Ectodermal cell (in vitro differentiated cells): ENCODE data around the gene TCP1.
A peak's percentile ranks its signal among the peaks of the same experiment; 100 is the strongest.

ENCODE experiments used
- H3K27ac ChIP-seq: 2 replicates; pipeline ENCODE4 v1.7.0; 2013; ENCODE audit warnings: mild to moderate bottlenecking, low read depth, low read length; ENCODE audit not compliant: insufficient read depth, poor library complexity, severe bottlenecking
- H3K27me3 ChIP-seq: 2 replicates; pipeline ENCODE4 v1.7.0; 2013; ENCODE audit warnings: mild to moderate bottlenecking, low read length; ENCODE audit not compliant: insufficient read depth, control insufficient read depth, poor library complexity, severe bottlenecking
- H3K36me3 ChIP-seq: one replicate; pipeline ENCODE4 v1.7.0; 2013; ENCODE audit warnings: low read length; ENCODE audit not compliant: control insufficient read depth, insufficient read depth
- H3K4me1 ChIP-seq: one replicate; pipeline ENCODE4 v1.7.0; 2013; ENCODE audit warnings: low read length; ENCODE audit not compliant: control insufficient read depth, insufficient read depth
- H3K4me3 ChIP-seq: 2 replicates; pipeline ENCODE4 v1.7.0; 2013; ENCODE audit warnings: low read depth, low read length, control low read depth; ENCODE audit not compliant: insufficient read depth
- H3K9me3 ChIP-seq: 2 replicates; pipeline ENCODE4 v1.7.0; 2013; ENCODE audit warnings: mild to moderate bottlenecking, low read length, moderate library complexity; ENCODE audit not compliant: control insufficient read depth
- WGBS, 2 experiments: methylation state at CpG; one replicate each; pipeline ENCODE4 v1.1.7; 2013; ENCODE audit warnings: missing lambda C conversion rate in 2 of 2; 5-methylcytosine and 5-hydroxymethylcytosine counted together

TCP1 gene

GRCh38 chr6:159778131-159778530 lies 11.3 kb downstream of the TCP1 start:
- WGBS, 2 experiments, result 87 to 90% methylated on average over 1 of the region's 1 CpG
- no peak overlapping the region for H3K4me3 ChIP-seq
- peaks cover 67% of the 10 kb centered on the region for H3K36me3 ChIP-seq
- no peaks in the 10 kb centered on the region for H3K4me1 ChIP-seq
- H3K27me3 ChIP-seq, result no peaks in the 10 kb centered on the region
- H3K27ac ChIP-seq, result no peak overlapping the region
- no peaks in the 10 kb centered on the region for H3K9me3 ChIP-seq

GRCh38 chr6:159777240-159777904 lies 12.0 kb downstream of the TCP1 start:
- H3K36me3 ChIP-seq, result peaks cover 67% of the 10 kb centered on the region
- no peak overlapping the region for H3K27ac ChIP-seq
- no peaks in the 10 kb centered on the region for H3K27me3 ChIP-seq
- 96% methylated on average over 7 of the region's 7 CpGs for WGBS, 2 experiments
- H3K9me3 ChIP-seq, result no peaks in the 10 kb centered on the region
- H3K4me3 ChIP-seq, result no peak overlapping the region
- no peaks in the 10 kb centered on the region for H3K4me1 ChIP-seq

GRCh38 chr6:159772196-159772595 lies 17.2 kb downstream of the TCP1 start:
- no peaks in the 10 kb centered on the region for H3K9me3 ChIP-seq
- H3K27me3 ChIP-seq, result no peaks in the 10 kb centered on the region
- WGBS, 2 experiments, result no CpG with 5 or more reads among the region's 1 CpG
- no peaks in the 10 kb centered on the region for H3K4me1 ChIP-seq
- H3K36me3 ChIP-seq, result peaks cover 66% of the 10 kb centered on the region
- H3K27ac ChIP-seq, result no peak overlapping the region
- H3K4me3 ChIP-seq, result no peak overlapping the region

DNA sequence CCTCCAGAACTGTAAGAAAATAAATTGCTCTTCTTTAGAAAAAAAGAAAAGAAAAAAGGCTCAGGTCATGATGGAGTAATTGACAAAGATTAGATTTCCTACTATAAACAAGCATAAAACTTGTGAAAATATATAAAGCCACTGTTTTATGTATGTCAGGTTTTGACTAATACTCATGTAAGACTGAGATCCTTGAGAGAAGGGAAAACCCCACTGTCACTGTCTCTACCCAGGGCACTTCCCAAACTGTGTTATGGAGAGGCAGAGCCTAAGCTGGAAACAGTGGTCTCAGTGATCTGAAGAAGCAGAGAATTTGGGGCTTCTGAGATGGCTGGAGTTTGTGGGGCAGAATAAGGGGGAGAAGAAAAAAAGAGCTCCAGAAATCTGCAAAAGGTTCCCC lies 19.9 kb downstream of the TCP1 start:
- Histone ChIP-seq H3K4me1 (no peaks in the 10 kb centered on the region), H3K27me3 (no peaks in the 10 kb centered on the region), H3K4me3 (no peak overlapping the region), H3K36me3 (peaks cover 59% of the 10 kb centered on the region), H3K27ac (no peak overlapping the region), H3K9me3 (no peaks in the 10 kb centered on the region)

GRCh38 chr6:159766906-159767305 lies 22.5 kb downstream of the TCP1 start:
- no peaks in the 10 kb centered on the region for H3K9me3 ChIP-seq
- no peak overlapping the region for H3K27ac ChIP-seq
- H3K36me3 ChIP-seq, result peaks cover 45% of the 10 kb centered on the region
- no peak overlapping the region for H3K4me3 ChIP-seq
- H3K27me3 ChIP-seq, result no peaks in the 10 kb centered on the region
- no peaks in the 10 kb centered on the region for H3K4me1 ChIP-seq

DNA sequence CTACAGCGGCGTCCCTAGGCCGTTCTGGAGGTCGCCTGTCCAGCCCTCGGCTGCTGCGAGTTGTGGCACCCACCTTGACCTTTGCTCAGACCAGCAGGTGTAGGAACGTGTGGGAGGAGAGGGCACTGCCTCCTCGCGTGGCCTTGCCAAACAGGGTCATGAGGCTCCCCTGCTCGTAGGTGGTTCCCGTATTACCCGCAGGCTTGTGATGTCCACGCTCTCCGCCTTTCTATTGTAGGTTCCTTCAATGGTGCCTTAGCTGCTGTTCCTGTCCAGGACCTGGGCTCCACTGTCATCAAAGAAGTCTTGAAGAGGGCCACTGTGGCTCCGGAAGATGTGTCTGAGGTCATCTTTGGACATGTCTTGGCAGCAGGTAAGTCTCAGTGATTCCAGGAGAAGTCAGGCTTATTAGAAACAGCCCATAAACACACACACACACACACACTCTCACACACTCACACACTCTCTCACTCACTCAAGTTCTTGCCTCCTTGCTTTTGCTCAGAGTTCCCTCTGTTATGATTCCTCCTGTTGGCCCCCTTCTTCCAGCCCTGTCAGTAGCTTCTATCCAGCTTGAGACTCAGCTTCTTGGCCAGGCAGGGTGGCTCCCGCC lies 26.6 kb downstream of the TCP1 start:
- WGBS, 2 experiments, result 45 to 48% methylated on average over 16 of the region's 16 CpGs
- Histone ChIP-seq H3K36me3 (peaks cover 15% of the 10 kb centered on the region), H3K9me3 (no peaks in the 10 kb centered on the region), H3K27me3 (no peaks in the 10 kb centered on the region), H3K4me1 (peaks cover 9% of the 10 kb centered on the region), H3K4me3 (peak overlapping the region; percentile 74), H3K27ac (no peak overlapping the region)

DNA sequence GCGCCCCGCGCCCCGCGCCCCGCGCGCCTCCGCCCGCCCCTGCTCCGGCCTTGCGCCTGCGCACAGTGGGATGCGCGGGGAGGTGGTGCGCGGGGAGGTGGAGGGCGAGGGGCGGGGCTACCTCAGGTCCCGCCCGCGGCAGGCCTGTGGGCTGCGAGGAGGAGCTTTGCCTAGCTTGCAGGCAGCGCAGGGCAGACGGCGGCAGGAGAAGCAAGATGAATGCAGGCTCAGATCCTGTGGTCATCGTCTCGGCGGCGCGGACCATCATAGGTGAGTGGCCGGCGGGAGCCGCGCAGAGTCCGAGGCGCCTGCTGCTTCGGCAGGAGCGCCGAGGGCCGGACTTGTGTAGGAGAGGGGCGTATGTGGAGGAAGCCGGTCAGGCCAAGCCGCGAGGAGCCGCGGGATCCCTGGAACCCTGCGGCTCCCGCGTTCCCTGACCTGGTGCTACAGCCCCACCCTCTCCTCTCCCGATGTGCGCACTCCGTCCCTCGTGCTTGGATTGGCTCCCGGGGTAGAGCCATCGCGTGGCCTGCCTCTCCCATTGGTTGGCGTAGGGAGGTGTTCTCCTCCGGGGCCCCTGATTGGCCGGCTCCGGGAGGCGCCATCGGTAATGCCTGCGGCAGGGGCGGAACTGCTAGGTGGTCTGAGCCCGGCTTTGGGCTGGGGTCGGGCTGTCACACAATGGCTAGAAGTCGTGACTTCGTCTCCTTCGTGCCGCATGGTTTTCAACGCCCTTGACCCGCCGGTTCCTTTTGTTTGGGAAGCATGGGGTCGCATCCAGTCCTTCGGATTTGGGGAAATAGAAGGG lies 27.3 kb downstream of the TCP1 start, which contains the start of gene ACAT2:
Gene ACAT2 (plus strand): TSS at position 173 of the 808 bp plus-strand sequence. CDS start 43 bp downstream, at position 216.
- peaks cover 9% of the 10 kb centered on the region for H3K4me1 ChIP-seq
- H3K9me3 ChIP-seq, result no peaks in the 10 kb centered on the region
- WGBS, 2 experiments, result 24 to 25% methylated on average over 76 of the region's 76 CpGs
- H3K27ac ChIP-seq, result peak within 1 kb of the TSS; percentile 97
- H3K4me3 ChIP-seq, result peak within 1 kb of the TSS; percentile 74
- peaks cover 14% of the 10 kb centered on the region for H3K36me3 ChIP-seq
- H3K27me3 ChIP-seq, result no peaks in the 10 kb centered on the region

DNA sequence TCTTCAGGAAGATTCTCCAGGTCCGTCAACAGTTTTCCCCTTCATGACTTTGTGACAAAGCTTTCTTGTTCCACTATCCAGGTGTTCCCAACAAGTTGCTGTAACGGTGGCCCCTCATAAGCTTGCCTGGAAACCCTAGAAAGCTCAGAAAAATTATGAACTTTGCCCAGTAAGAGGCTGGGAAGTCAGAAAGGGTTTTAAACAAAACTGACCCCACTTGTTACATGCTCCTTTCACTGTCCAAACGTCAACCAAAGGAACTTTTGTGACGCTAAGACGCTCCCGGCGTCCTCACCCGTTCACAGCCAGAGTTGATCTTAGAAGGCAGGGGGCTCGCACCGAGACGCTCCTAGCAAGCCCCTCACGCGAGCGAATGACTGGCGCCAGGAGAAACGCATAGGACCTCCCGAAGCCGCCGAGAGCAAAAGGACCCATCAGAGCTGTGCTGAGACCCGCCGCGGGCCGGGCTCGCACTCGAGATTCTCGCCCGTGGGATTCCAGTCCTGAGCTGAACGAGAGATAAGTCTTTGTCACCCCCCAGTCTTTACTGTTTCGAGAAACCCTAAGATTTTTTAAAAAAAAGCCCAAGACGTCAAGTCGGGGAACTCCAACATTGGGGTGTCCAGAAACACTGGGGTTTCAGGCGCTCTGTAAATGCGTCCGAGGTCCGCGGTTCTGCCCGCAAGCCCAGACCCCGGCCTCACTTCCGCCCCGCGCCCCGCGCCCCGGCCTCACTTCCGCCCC lies 28.1 kb downstream of the TCP1 start:
- Histone ChIP-seq H3K4me1 (peaks cover 9% of the 10 kb centered on the region), H3K27ac (peak overlapping the region; percentile 68), H3K9me3 (no peaks in the 10 kb centered on the region), H3K4me3 (peak overlapping the region; percentile 74), H3K27me3 (no peaks in the 10 kb centered on the region), H3K36me3 (peaks cover 8% of the 10 kb centered on the region)
- WGBS, 2 experiments, result 45 to 46% methylated on average over 45 of the region's 45 CpGs

- no peaks in the 10 kb centered on the region for H3K9me3 ChIP-seq
- H3K36me3 ChIP-seq, result peaks cover 12% of the 10 kb centered on the region
- no peak overlapping the region for H3K4me3 ChIP-seq
- H3K27ac ChIP-seq, result peak overlapping the region; percentile 78
- no peaks in the 10 kb centered on the region for H3K27me3 ChIP-seq
- WGBS, 2 experiments, result 41 to 43% methylated on average over 3 of the region's 3 CpGs
- H3K4me1 ChIP-seq, result peaks cover 9% of the 10 kb centered on the region
Measured at GRCh38 chr6:159760602-159761057, 28.8 kb downstream of the TCP1 start.
